Thyroid gland (tissue), 4 donors: ENCODE data around the gene LRFN2. TPM values are rescaled to one million over a fixed set of nuclear protein-coding genes. Genes with fewer than 3 reads are reported as not detected.
A peak's percentile ranks its signal among the peaks of the same experiment; 100 is the strongest.

ENCODE experiments used
- DNase-seq, 2 donors: peaks; one replicate each; pipeline ENCODE4 v3.0.0-alpha.2; 2019
- H3K27ac ChIP-seq, 3 donors: fragments of 200-600 bp; sonication (generic); 1 replicate in 2 of 3; 2 replicates in 1 of 3; pipeline ENCODE4 v1.5.1; 2016 to 2019; ENCODE audit warnings: mild to moderate bottlenecking in 1 of 3, moderate library complexity in 1 of 3
- H3K27me3 ChIP-seq: fragments of 200-600 bp; sonication (generic); one replicate; pipeline ENCODE4 v1.5.1; 2019
- H3K36me3 ChIP-seq, 2 donors: fragments of 200-600 bp; sonication (generic); one replicate each; pipeline ENCODE4 v1.5.1; 2016 to 2019
- H3K4me1 ChIP-seq, 2 donors: fragments of 200-600 bp; sonication (generic); one replicate each; pipeline ENCODE4 v1.5.1; 2017 to 2019
- H3K4me3 ChIP-seq, 3 donors: fragments of 200-600 bp; sonication (generic); replicated peaks in 1 of 3; 1 replicate in 2 of 3; 2 replicates in 1 of 3; pipeline ENCODE4 v1.5.1; 2016; ENCODE audit warnings: mild to moderate bottlenecking in 1 of 3
- H3K9me3 ChIP-seq: fragments of 200-600 bp; sonication (generic); one replicate; pipeline ENCODE4 v1.5.1; 2017
- CTCF ChIP-seq, 6 experiments: fragments of 200-600 bp in 3 of 6; fragments of 450-650 bp in 3 of 6; sonication (generic) in 3 of 6; IDR thresholded peaks; one replicate each; pipeline ENCODE4 v1.5.1; 2016 to 2019; ENCODE audit warnings: antibody characterized with exemption in 6 of 6, mild to moderate bottlenecking in 2 of 6, inconsistent platforms in 1 of 6, moderate library complexity in 1 of 6
- POLR2A ChIP-seq, 2 donors: fragments of 450-650 bp; IDR thresholded peaks; one replicate each; pipeline ENCODE4 v1.6.1; 2017; ENCODE audit warnings: antibody characterized with exemption in 2 of 2, mild to moderate bottlenecking in 2 of 2, moderate library complexity in 1 of 2
- WGBS, 2 donors: methylation state at CpG; one replicate each; pipeline ENCODE4 v1.1.5; 2017; 5-methylcytosine and 5-hydroxymethylcytosine counted together
- intact Hi-C: fragments of 100-400 bp; cut with DNase I; formaldehyde crosslinking; loops from one replicate; pipeline ENCODE4 v1.15.1; 2023
- total RNA-seq, 4 donors: library from RNA; depleted of rRNA; stranded (reverse); fragments of >200 nt; gene quantifications; one replicate each; pipeline ENCODE4 v1.2.3, GENCODE V29; 2016

The LRFN2 gene
- total RNA-seq, 4 donors from 2014 or later = 0.13 TPM; not detected in 3

GRCh38 chr6:40387127-40387870, 199.9 kb downstream of the LRFN2 start:
- WGBS, 2 donors = 71 to 75% methylated on average over 4 of the region's 4 CpGs
- intact Hi-C loops = no loop called here
- H3K4me3 ChIP-seq = no peak overlapping the region
- TF ChIP-seq POLR2A (IDR thresholded peaks at IDR 0.05) = no peak
- no peak for TF ChIP-seq CTCF (IDR thresholded peaks at IDR 0.05)
- no peak overlapping the region for H3K27ac ChIP-seq
- H3K9me3 ChIP-seq = no peaks in the 10 kb centered on the region
- peaks cover 8 to 9% of the 10 kb centered on the region in 2 donors for H3K4me1 ChIP-seq
- no peaks in the 10 kb centered on the region for H3K36me3 ChIP-seq
- DNase-seq = no peak
- no peaks in the 10 kb centered on the region for H3K27me3 ChIP-seq

GRCh38 chr6:40386200-40386599, 201.0 kb downstream of the LRFN2 start:
- TF ChIP-seq CTCF (IDR thresholded peaks at IDR 0.05) = no peak
- intact Hi-C loops = no loop called here
- H3K36me3 ChIP-seq = no peaks in the 10 kb centered on the region
- DNase-seq = no peak
- no peak overlapping the region for H3K4me3 ChIP-seq
- H3K27ac ChIP-seq = no peak overlapping the region
- 57 to 61% methylated on average over 3 of the region's 3 CpGs for WGBS, 2 donors
- H3K27me3 ChIP-seq = no peaks in the 10 kb centered on the region
- peaks cover 8 to 9% of the 10 kb centered on the region in 2 donors for H3K4me1 ChIP-seq
- no peaks in the 10 kb centered on the region for H3K9me3 ChIP-seq

- TF ChIP-seq CTCF (IDR thresholded peaks at IDR 0.05) (no peak), POLR2A (IDR thresholded peaks at IDR 0.05) (no peak)
- Histone ChIP-seq H3K4me1 (peaks cover 8 to 9% of the 10 kb centered on the region in 2 donors), H3K27me3 (no peaks in the 10 kb centered on the region), H3K9me3 (no peaks in the 10 kb centered on the region), H3K36me3 (no peaks in the 10 kb centered on the region), H3K27ac (no peak overlapping the region), H3K4me3 (no peak overlapping the region)
- 75 to 78% methylated on average over 3 of the region's 3 CpGs for WGBS, 2 donors
- DNase-seq = peak; percentile 14 to 29
- intact Hi-C loops = no loop called here
These were observed 203.6 kb downstream of the LRFN2 start for GRCh38 chr6:40383348-40384115.

DNA sequence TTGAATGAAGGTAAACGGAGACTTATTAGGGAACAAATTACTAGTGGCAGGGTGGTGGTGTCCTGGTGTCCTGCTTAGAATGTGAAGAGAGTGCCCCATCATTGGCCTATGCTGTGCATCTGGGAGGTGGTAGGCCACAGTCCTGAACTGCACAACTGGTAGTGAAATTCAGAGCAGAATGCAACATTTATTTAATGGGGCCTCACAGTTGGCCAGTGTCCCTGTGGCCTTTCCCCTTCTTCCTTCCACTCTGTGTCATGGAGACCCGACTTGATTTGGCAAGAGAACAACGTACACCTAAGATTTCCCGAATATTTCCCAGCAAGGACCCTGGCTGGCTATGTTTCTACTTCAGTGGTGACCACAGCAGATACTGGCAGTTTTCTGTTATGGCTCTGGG, 206.9 kb downstream of the LRFN2 start:
- Histone ChIP-seq H3K4me1 (peaks cover 8 to 9% of the 10 kb centered on the region in 2 donors), H3K36me3 (no peaks in the 10 kb centered on the region), H3K4me3 (no peak overlapping the region), H3K9me3 (no peaks in the 10 kb centered on the region), H3K27me3 (no peaks in the 10 kb centered on the region), H3K27ac (no peak overlapping the region)
- intact Hi-C loops = no loop called here
- 82 to 84% methylated on average over 4 of the region's 4 CpGs for WGBS, 2 donors
- no peak for DNase-seq
- TF ChIP-seq POLR2A (IDR thresholded peaks at IDR 0.05) (no peak), CTCF (IDR thresholded peaks at IDR 0.05) (no peak)

GRCh38 chr6:40379811-40380210, 207.4 kb downstream of the LRFN2 start:
- 50 to 63% methylated on average over 1 of the region's 1 CpG for WGBS, 2 donors
- intact Hi-C loops = no loop called here
- DNase-seq = no peak

More at GRCh38 chr6:40379811-40380210, 207.4 kb downstream of the LRFN2 start:
- TF ChIP-seq POLR2A (IDR thresholded peaks at IDR 0.05) = no peak
- no peaks in the 10 kb centered on the region for H3K36me3 ChIP-seq
- no peak overlapping the region for H3K27ac ChIP-seq
- no peaks in the 10 kb centered on the region for H3K27me3 ChIP-seq
- H3K9me3 ChIP-seq = no peaks in the 10 kb centered on the region
- no peak overlapping the region for H3K4me3 ChIP-seq
- H3K4me1 ChIP-seq = peaks cover 8 to 9% of the 10 kb centered on the region in 2 donors
